Measurements from ENCODE around the gene MYO18A. TPM values are rescaled to one million over a fixed set of nuclear protein-coding genes. Genes with fewer than 3 reads are reported as not detected.

MYO18A gene
- total and polyA plus RNA-seq, 10 of the 15 experiments (the other 5 are each of a cell fraction or from before 2014, with no cell fraction given) = 2.9 to 66.0 (median 24.5) TPM

DNA sequence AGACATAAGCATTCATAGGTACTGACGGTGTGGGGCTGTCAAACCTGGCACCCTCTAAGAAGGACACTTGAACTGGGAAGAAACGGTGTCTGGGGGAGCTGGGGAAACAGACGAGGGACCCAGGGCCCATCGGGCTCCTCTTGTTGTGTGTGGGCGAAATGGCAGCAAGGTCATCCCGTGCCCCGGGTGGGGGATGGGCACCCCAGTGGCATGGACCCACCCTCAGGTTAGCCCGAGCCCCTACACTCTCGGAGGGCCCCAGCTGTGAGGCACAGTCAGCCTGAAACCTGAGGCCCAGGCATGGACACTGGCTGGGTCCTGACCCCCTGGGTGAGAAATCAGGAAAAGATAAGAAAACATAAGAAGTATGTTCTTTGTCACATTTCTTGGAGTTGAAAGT is 57.1 kb downstream of the MYO18A start:
- no peaks in the 10 kb centered on the region for H3K9me3 ChIP-seq (replicated peaks; ENCODE audit: control insufficient read depth, insufficient read depth, low read length)
- no peaks in the 10 kb centered on the region for H4K20me1 ChIP-seq (ENCODE audit: control insufficient read depth, insufficient read depth)
- ATAC-seq (no peak), DNase-seq (ENCODE audit: low read depth, low spot score) (no peak), FAIRE-seq (no peak)
- RAD21 ChIA-PET (ENCODE audit: unreplicated experiment) = interaction anchor here (0.8 to 3.4 kb wide), 5 partner anchors 11 to 469 kb away, joined by 3 to 143 read pairs (median 4); no protein-coding TSS in a partner anchor
- SMC1A ChIA-PET (ENCODE audit: uncharacterized antibody, unreplicated experiment) = interaction anchor here (0.8 to 2.5 kb wide), 3 partner anchors 25 to 157 kb away, joined by 3 to 67 read pairs (median 4); no protein-coding TSS in a partner anchor
- POLR2A ChIA-PET = no interaction called here
- no peak overlapping the region for H2AFZ ChIP-seq (ENCODE audit: control insufficient read depth, low read depth, low read length)
- in situ Hi-C loops (cut with MboI) = loop anchor here (5.0 kb wide), 1 partner anchor 156 kb away; no protein-coding TSS in a partner anchor
- WGBS (ENCODE audit: insufficient coverage, insufficient replicate concordance, low lambda C conversion rate, missing lambda C conversion rate) = 89% methylated on average over 9 of the region's 9 CpGs
- peaks cover 11 to 14% of the 10 kb centered on the region in 2 experiments; a peak in 3 of 4 replicates for H3K36me3 ChIP-seq (ENCODE audit: control insufficient read depth in 2 of 2, insufficient read depth in 2 of 2, low read length in 1 of 2)
- no peaks in the 10 kb centered on the region for H3K79me2 ChIP-seq (ENCODE audit: control insufficient read depth, insufficient read depth, low read length)
- CTCF ChIA-PET = interaction anchor here (1.2 to 17.7 kb wide), 8 partner anchors 8 to 166 kb away, joined by 3 to 415 read pairs (median 18); no protein-coding TSS in a partner anchor
- BruUV-seq (replicated peaks) = no TSS peak
- H3K4me1 ChIP-seq (ENCODE audit: control insufficient read depth, insufficient read depth, low read length) = no peaks in the 10 kb centered on the region
- TF ChIP-seq RB1 (IDR thresholded peaks at IDR 0.05; ENCODE audit: borderline replicate concordance) (no peak), BHLHE40 (IDR thresholded peaks at IDR 0.05; ENCODE audit: borderline replicate concordance in 1 of 2, low read depth in 2 of 2, low read length in 1 of 2) (no peak), ZNF622 (IDR thresholded peaks at IDR 0.05) (no peak), IKZF1 (conservative IDR thresholded peaks at IDR 0.05) (no peak), ZNF274 (IDR thresholded peaks at IDR 0.05; ENCODE audit: insufficient read depth, insufficient read length) (no peak), STAT1 (conservative IDR thresholded peaks at IDR 0.05) (no peak), RAD51 (IDR thresholded peaks at IDR 0.05) (no peak), NFXL1 (IDR thresholded peaks at IDR 0.05; ENCODE audit: borderline replicate concordance) (no peak)
- TF ChIP-seq, protein P1, sequence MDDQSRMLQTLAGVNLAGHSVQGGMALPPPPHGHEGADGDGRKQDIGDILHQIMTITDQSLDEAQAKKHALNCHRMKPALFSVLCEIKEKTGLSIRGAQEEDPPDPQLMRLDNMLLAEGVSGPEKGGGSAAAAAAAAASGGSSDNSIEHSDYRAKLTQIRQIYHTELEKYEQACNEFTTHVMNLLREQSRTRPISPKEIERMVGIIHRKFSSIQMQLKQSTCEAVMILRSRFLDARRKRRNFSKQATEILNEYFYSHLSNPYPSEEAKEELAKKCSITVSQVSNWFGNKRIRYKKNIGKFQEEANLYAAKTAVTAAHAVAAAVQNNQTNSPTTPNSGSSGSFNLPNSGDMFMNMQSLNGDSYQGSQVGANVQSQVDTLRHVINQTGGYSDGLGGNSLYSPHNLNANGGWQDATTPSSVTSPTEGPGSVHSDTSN (IDR thresholded peaks at IDR 0.05; ENCODE audit: insufficient replicate concordance, low read depth, low read length) = no peak
- TF ChIP-seq, protein P2, sequence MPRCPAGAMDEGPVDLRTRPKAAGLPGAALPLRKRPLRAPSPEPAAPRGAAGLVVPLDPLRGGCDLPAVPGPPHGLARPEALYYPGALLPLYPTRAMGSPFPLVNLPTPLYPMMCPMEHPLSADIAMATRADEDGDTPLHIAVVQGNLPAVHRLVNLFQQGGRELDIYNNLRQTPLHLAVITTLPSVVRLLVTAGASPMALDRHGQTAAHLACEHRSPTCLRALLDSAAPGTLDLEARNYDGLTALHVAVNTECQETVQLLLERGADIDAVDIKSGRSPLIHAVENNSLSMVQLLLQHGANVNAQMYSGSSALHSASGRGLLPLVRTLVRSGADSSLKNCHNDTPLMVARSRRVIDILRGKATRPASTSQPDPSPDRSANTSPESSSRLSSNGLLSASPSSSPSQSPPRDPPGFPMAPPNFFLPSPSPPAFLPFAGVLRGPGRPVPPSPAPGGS (IDR thresholded peaks at IDR 0.05; ENCODE audit: borderline replicate concordance, insufficient read depth, low read depth, low read length, poor library complexity, severe bottlenecking) = no peak
- TF ChIP-seq, protein P3, sequence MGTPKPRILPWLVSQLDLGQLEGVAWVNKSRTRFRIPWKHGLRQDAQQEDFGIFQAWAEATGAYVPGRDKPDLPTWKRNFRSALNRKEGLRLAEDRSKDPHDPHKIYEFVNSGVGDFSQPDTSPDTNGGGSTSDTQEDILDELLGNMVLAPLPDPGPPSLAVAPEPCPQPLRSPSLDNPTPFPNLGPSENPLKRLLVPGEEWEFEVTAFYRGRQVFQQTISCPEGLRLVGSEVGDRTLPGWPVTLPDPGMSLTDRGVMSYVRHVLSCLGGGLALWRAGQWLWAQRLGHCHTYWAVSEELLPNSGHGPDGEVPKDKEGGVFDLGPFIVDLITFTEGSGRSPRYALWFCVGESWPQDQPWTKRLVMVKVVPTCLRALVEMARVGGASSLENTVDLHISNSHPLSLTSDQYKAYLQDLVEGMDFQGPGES (IDR thresholded peaks at IDR 0.05) = no peak
- TF ChIP-seq, protein P4, sequence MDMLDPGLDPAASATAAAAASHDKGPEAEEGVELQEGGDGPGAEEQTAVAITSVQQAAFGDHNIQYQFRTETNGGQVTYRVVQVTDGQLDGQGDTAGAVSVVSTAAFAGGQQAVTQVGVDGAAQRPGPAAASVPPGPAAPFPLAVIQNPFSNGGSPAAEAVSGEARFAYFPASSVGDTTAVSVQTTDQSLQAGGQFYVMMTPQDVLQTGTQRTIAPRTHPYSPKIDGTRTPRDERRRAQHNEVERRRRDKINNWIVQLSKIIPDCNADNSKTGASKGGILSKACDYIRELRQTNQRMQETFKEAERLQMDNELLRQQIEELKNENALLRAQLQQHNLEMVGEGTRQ (IDR thresholded peaks at IDR 0.05; ENCODE audit: borderline replicate concordance, low read depth, low read length) = no peak
- TF ChIP-seq, protein P5, sequence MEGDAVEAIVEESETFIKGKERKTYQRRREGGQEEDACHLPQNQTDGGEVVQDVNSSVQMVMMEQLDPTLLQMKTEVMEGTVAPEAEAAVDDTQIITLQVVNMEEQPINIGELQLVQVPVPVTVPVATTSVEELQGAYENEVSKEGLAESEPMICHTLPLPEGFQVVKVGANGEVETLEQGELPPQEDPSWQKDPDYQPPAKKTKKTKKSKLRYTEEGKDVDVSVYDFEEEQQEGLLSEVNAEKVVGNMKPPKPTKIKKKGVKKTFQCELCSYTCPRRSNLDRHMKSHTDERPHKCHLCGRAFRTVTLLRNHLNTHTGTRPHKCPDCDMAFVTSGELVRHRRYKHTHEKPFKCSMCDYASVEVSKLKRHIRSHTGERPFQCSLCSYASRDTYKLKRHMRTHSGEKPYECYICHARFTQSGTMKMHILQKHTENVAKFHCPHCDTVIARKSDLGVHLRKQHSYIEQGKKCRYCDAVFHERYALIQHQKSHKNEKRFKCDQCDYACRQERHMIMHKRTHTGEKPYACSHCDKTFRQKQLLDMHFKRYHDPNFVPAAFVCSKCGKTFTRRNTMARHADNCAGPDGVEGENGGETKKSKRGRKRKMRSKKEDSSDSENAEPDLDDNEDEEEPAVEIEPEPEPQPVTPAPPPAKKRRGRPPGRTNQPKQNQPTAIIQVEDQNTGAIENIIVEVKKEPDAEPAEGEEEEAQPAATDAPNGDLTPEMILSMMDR (IDR thresholded peaks at IDR 0.05 in 2 of 3, conservative IDR thresholded peaks at IDR 0.05 in 1 of 3; ENCODE audit: control insufficient read depth in 2 of 3, extremely low read depth in 1 of 3, insufficient read depth in 1 of 3, low read depth in 3 of 3, low read length in 3 of 3) = no peak
- TF ChIP-seq, protein P6, sequence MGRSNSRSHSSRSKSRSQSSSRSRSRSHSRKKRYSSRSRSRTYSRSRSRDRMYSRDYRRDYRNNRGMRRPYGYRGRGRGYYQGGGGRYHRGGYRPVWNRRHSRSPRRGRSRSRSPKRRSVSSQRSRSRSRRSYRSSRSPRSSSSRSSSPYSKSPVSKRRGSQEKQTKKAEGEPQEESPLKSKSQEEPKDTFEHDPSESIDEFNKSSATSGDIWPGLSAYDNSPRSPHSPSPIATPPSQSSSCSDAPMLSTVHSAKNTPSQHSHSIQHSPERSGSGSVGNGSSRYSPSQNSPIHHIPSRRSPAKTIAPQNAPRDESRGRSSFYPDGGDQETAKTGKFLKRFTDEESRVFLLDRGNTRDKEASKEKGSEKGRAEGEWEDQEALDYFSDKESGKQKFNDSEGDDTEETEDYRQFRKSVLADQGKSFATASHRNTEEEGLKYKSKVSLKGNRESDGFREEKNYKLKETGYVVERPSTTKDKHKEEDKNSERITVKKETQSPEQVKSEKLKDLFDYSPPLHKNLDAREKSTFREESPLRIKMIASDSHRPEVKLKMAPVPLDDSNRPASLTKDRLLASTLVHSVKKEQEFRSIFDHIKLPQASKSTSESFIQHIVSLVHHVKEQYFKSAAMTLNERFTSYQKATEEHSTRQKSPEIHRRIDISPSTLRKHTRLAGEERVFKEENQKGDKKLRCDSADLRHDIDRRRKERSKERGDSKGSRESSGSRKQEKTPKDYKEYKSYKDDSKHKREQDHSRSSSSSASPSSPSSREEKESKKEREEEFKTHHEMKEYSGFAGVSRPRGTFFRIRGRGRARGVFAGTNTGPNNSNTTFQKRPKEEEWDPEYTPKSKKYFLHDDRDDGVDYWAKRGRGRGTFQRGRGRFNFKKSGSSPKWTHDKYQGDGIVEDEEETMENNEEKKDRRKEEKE (IDR thresholded peaks at IDR 0.05) = no peak
- H3K27me3 ChIP-seq (replicated peaks in 1 of 2; ENCODE audit: control insufficient read depth in 2 of 2, insufficient read depth in 2 of 2, low read length in 1 of 2) = no peaks in the 10 kb centered on the region
- H3K27ac ChIP-seq (ENCODE audit: control insufficient read depth, insufficient read depth) = no peak overlapping the region
- intact Hi-C loops (cut with micrococcal nuclease; ENCODE audit: unreplicated experiment) = no loop called here
- H3K4me2 ChIP-seq (ENCODE audit: control insufficient read depth, insufficient read depth) = no peak overlapping the region
- H3K4me3 ChIP-seq = no peak overlapping the region
- no peak overlapping the region for H3K9ac ChIP-seq (ENCODE audit: control insufficient read depth, insufficient read depth, low read length)

Data from GM12878 (cell line).